ENCODE results near the gene MYEOV.

The MYEOV gene

DNA sequence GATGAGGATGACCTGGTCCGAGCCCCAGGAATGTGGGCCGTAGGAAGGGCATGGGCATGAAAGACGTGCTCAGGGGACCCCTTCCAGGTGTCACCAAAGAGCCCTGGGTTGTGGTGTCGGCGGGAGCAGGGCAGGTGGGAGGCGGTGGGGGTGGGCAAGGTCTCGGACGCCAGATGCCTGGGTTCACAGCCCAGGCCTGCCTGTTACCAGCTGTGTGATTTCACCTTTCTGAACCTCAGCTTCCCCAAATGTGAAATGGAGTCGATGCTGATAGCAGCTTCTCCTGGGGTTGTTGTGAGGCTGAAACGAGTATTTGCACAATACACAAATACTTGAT is 42.9 kb upstream of the MYEOV start:
- no peak for DNase-seq (ENCODE audit: low read depth)
- no peak overlapping the region for H3K4me3 ChIP-seq (replicated peaks; ENCODE audit: low read depth, low read length)
- no peak for TF ChIP-seq CTCF (IDR thresholded peaks at IDR 0.05; ENCODE audit: low read length, missing control alignments)

DNA sequence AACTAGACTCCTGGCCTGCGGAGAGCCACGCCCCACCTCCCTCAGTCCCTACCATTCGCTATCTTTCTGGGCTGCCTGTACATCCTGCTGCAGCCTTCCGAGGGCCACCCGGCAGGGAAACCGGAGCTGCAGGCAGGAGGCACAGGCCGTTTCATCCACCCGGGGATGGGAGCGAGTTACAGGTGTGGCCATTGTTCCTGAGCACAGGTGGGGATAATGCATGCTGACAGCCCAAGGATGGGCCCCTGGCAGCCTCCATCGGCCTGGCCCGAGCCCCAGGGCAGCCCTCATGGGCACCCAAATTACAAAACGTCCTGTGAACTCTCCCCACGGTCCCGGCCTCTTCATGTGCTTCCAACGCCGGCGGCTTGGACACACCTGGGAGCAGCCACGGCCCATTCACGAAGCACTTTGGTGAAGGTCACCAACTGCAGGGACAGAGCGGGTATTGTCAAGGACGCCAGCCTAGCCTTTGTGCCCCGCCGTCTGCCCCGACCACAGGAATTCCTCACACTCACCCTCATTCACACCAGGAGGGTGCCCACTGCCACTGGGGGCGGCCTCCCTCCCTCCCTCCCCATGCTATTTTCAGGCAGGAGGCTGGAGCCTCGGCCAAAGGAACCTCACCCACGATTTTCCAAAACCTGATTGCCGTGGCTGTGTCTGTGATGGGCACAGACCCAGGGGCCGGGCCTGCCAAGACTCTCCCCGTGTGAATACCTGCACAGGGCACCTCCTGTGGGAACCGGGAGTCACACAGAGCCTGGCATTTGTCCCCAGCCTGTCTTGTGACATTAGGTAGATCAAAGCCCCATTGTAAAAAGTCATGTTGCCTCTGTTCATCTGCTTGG is 42.1 kb upstream of the MYEOV start:
- no peak overlapping the region for H3K4me3 ChIP-seq (replicated peaks; ENCODE audit: low read depth, low read length)
- TF ChIP-seq CTCF (IDR thresholded peaks at IDR 0.05; ENCODE audit: low read length, missing control alignments): no peak
- DNase-seq (ENCODE audit: low read depth): no peak

- TF ChIP-seq CTCF (IDR thresholded peaks at IDR 0.05; ENCODE audit: low read length, missing control alignments): no peak
- no peak for DNase-seq (ENCODE audit: low read depth)
- no peak overlapping the region for H3K4me3 ChIP-seq (replicated peaks; ENCODE audit: low read depth, low read length)
These were observed 41.5 kb upstream of the MYEOV start for GRCh38 chr11:69252490-69252837.

GRCh38 chr11:69253028-69253427 is 40.9 kb upstream of the MYEOV start:
- DNase-seq (ENCODE audit: low read depth): peak; percentile 39
- no peak for TF ChIP-seq CTCF (IDR thresholded peaks at IDR 0.05; ENCODE audit: low read length, missing control alignments)

GRCh38 chr11:69257134-69257533 is 36.8 kb upstream of the MYEOV start:
- DNase-seq (ENCODE audit: low read depth): no peak
- H3K4me3 ChIP-seq (replicated peaks; ENCODE audit: low read depth, low read length): no peak overlapping the region
- TF ChIP-seq CTCF (IDR thresholded peaks at IDR 0.05; ENCODE audit: low read length, missing control alignments): no peak

More at GRCh38 chr11:69253028-69253427, 40.9 kb upstream of the MYEOV start:
- no peak overlapping the region for H3K4me3 ChIP-seq (replicated peaks; ENCODE audit: low read depth, low read length)

DNA sequence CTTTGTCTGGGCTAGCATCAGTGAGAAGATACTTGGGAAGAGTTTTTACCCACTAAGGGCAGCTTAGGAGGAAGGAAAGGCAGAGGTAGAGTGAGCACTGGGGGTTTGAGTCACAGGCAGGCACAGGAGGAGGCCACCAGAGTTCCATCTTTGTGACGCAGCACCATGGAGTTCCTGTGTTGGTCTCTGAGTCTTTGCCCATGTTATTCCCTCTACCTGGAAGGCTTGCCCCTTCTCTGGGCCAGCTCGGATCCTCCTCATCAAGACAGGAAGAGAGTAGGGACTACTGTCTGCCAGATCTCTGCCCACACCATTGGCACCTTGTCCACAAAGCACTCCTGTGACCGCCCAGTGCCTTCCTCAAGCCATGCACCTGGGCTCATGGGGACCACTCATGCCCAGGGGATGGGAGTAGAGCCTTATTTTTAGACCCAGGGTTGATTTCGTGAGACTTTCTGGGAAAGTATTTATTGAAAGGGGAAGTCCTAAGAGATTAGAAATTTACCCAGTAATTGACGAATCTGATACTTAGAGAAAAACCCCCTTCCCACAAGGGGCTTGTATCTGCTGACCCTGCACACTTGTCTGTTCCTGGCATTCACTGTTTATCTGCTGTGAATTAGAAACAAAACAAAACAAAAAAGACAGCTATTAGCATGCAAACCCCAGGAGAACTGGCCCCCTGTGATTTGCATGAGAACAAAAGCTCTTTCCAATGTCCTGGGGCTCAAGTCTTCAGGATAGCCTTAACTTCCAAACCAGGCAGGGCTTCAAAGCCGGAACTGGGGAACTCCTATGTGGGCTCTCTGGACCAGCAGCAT is 35.9 kb upstream of the MYEOV start:
- no peak for DNase-seq (ENCODE audit: low read depth)
- H3K4me3 ChIP-seq (replicated peaks; ENCODE audit: low read depth, low read length): no peak overlapping the region
- no peak for TF ChIP-seq CTCF (IDR thresholded peaks at IDR 0.05; ENCODE audit: low read length, missing control alignments)

Measured in fibroblast of pulmonary artery (primary cell).